SK-N-SH (cell line): ENCODE data around the gene STK32C.

Experiments used
- EZH2phosphoT487 ChIP-seq: fragments of 200-600 bp; sonication (generic); IDR thresholded peaks from 2 replicates; pipeline ENCODE4 v1.6.1; 2017; ENCODE audit warnings: low read depth, mixed run types, mild to moderate bottlenecking, antibody characterized with exemption, moderate library complexity, borderline replicate concordance
- GATA2 ChIP-seq: sonication (generic); formaldehyde crosslinking; IDR thresholded peaks from 2 replicates; pipeline ENCODE4 v1.5.0; 2020; ENCODE audit warnings: mild to moderate bottlenecking, missing genetic modification reagents
- MXI1 ChIP-seq: IDR thresholded peaks from 2 replicates; pipeline ENCODE4 v1.6.1; 2012; ENCODE audit warnings: mild to moderate bottlenecking, low read depth, low read length, improper control_type of control experiment
- NFIC ChIP-seq: IDR thresholded peaks from 2 replicates; pipeline ENCODE4 v1.4.0; 2012; ENCODE audit warnings: borderline replicate concordance
- PBX3 ChIP-seq: IDR thresholded peaks from 2 replicates; pipeline ENCODE4; 2012
- POLR2AphosphoS5 ChIP-seq: IDR thresholded peaks from 2 replicates; pipeline ENCODE4 v1.6.1; 2012; ENCODE audit warnings: low read depth, low read length
- RFX5 ChIP-seq: IDR thresholded peaks from 2 replicates; pipeline ENCODE4 v1.6.1; 2012; ENCODE audit warnings: mild to moderate bottlenecking, improper control_type of control experiment, low read length
- RXRA ChIP-seq: IDR thresholded peaks from 2 replicates; pipeline ENCODE4 v1.4.0; 2012; ENCODE audit warnings: low read depth, mild to moderate bottlenecking, borderline replicate concordance
- YY1 ChIP-seq: IDR thresholded peaks from 2 replicates; pipeline ENCODE4 v1.4.0; 2012; ENCODE audit warnings: low read depth, mild to moderate bottlenecking
- ZBTB33 ChIP-seq: IDR thresholded peaks from 2 replicates; pipeline ENCODE4 v1.4.0; 2012; ENCODE audit warnings: low read depth, borderline replicate concordance
- TF ChIP-seq, protein P1 (sequence below): fragments of 200-600 bp; sonication (generic); IDR thresholded peaks from 2 replicates; pipeline ENCODE4 v1.6.1; 2017; ENCODE audit warnings: antibody characterized with exemption, mild to moderate bottlenecking, moderate library complexity
- TF ChIP-seq, protein P2 (sequence below): IDR thresholded peaks from 2 replicates; pipeline ENCODE4 v1.4.0; 2012; ENCODE audit warnings: low read depth
- TF ChIP-seq, protein P3 (sequence below): fragments of 150-350 bp; IDR thresholded peaks from 2 replicates; pipeline ENCODE4 v1.6.1; 2016; ENCODE audit warnings: mild to moderate bottlenecking, low read depth, low read length

- TF ChIP-seq POLR2AphosphoS5 = no peak
- no peak for TF ChIP-seq GATA2
- no peak for TF ChIP-seq NFIC
- no peak for TF ChIP-seq EZH2phosphoT487
- TF ChIP-seq, protein P1, sequence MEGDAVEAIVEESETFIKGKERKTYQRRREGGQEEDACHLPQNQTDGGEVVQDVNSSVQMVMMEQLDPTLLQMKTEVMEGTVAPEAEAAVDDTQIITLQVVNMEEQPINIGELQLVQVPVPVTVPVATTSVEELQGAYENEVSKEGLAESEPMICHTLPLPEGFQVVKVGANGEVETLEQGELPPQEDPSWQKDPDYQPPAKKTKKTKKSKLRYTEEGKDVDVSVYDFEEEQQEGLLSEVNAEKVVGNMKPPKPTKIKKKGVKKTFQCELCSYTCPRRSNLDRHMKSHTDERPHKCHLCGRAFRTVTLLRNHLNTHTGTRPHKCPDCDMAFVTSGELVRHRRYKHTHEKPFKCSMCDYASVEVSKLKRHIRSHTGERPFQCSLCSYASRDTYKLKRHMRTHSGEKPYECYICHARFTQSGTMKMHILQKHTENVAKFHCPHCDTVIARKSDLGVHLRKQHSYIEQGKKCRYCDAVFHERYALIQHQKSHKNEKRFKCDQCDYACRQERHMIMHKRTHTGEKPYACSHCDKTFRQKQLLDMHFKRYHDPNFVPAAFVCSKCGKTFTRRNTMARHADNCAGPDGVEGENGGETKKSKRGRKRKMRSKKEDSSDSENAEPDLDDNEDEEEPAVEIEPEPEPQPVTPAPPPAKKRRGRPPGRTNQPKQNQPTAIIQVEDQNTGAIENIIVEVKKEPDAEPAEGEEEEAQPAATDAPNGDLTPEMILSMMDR = no peak
- TF ChIP-seq RFX5 = no peak
- TF ChIP-seq ZBTB33 = no peak
- TF ChIP-seq, protein P2, sequence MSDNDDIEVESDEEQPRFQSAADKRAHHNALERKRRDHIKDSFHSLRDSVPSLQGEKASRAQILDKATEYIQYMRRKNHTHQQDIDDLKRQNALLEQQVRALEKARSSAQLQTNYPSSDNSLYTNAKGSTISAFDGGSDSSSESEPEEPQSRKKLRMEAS = no peak
- TF ChIP-seq PBX3 = no peak
- TF ChIP-seq YY1 = no peak
- TF ChIP-seq, protein P3, sequence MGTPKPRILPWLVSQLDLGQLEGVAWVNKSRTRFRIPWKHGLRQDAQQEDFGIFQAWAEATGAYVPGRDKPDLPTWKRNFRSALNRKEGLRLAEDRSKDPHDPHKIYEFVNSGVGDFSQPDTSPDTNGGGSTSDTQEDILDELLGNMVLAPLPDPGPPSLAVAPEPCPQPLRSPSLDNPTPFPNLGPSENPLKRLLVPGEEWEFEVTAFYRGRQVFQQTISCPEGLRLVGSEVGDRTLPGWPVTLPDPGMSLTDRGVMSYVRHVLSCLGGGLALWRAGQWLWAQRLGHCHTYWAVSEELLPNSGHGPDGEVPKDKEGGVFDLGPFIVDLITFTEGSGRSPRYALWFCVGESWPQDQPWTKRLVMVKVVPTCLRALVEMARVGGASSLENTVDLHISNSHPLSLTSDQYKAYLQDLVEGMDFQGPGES = no peak
- TF ChIP-seq MXI1 = no peak
- TF ChIP-seq RXRA = no peak
These were observed 34.8 kb upstream of the STK32C start for GRCh38 chr10:132342553-132342952.
